Heart left ventricle (tissue), 16 donors: ENCODE data around the gene ABCA7. TPM values are rescaled to one million over a fixed set of nuclear protein-coding genes. Genes with fewer than 3 reads are reported as not detected.
A peak's percentile ranks its signal among the peaks of the same experiment; 100 is the strongest.

ENCODE experiments used
- ATAC-seq, 4 donors: fragments of 200-7000 bp; cut with Tn5 transposase; one replicate each; pipeline ENCODE4 v1.9.1; 2020 to 2022; ENCODE audit warnings: moderate library complexity in 4 of 4, mild to moderate bottlenecking in 3 of 4, moderate number of reproducible peaks in 1 of 4
- DNase-seq, 5 donors: peaks; one replicate each; pipeline ENCODE4 v3.0.0-alpha.2; 2020
- H3K27ac ChIP-seq, 12 donors: fragments of 200-600 bp; sonication (generic) in 4 of 12; one replicate each; pipeline versions ENCODE4 v1.5.0 to v1.8.0; 2016 to 2022; ENCODE audit warnings: mild to moderate bottlenecking in 2 of 12
- H3K27me3 ChIP-seq, 9 donors: fragments of 200-600 bp; sonication (generic) in 2 of 9; one replicate each; pipeline versions ENCODE4 v1.5.1 to v1.8.0; 2016 to 2022; ENCODE audit warnings: mild to moderate bottlenecking in 3 of 9
- H3K36me3 ChIP-seq, 9 donors: fragments of 200-600 bp; sonication (generic) in 2 of 9; one replicate each; pipeline versions ENCODE4 v1.5.0 to v1.8.0; 2018 to 2022; ENCODE audit warnings: mild to moderate bottlenecking in 2 of 9
- H3K4me1 ChIP-seq, 12 donors: fragments of 200-600 bp; sonication (generic) in 4 of 12; one replicate each; pipeline versions ENCODE4 v1.5.0 to v1.8.0; 2016 to 2022; ENCODE audit warnings: mild to moderate bottlenecking in 3 of 12
- H3K4me3 ChIP-seq, 12 donors: fragments of 200-600 bp; sonication (generic) in 4 of 12; one replicate each; pipeline versions ENCODE4 v1.5.0 to v1.8.0; 2017 to 2022; ENCODE audit warnings: mild to moderate bottlenecking in 9 of 12, moderate library complexity in 4 of 12
- H3K9me3 ChIP-seq, 12 donors: fragments of 200-600 bp; sonication (generic) in 4 of 12; one replicate each; pipeline versions ENCODE4 v1.5.0 to v1.8.0; 2016 to 2022; ENCODE audit warnings: mild to moderate bottlenecking in 1 of 12
- POLR2A ChIP-seq, 2 donors: fragments of 450-650 bp; IDR thresholded peaks; one replicate each; pipeline ENCODE4 v1.6.1; 2017; ENCODE audit warnings: antibody characterized with exemption in 2 of 2, mild to moderate bottlenecking in 2 of 2, moderate library complexity in 2 of 2
- WGBS, 4 donors: extraction: QIAGEN DNeasy Blood & Tissue Kit in 2 of 4; methylation state at CpG; one replicate each; pipeline versions ENCODE4 v1.1.5 to v1.1.7; 2013 to 2018; 5-methylcytosine and 5-hydroxymethylcytosine counted together
- intact Hi-C, 10 donors: fragments of 100-400 bp; cut with DNase I; formaldehyde crosslinking; loops; one replicate each; pipeline versions ENCODE4 v1.11.1 to v1.14.2; 2022
- polyA plus RNA-seq, 2 donors: library from polyadenylated mRNA; stranded (reverse); fragments of 200-250 nt; gene quantifications; one replicate each; pipeline ENCODE4 v1.2.3, GENCODE V29; 2013
- total RNA-seq, 9 donors: library from RNA; depleted of rRNA in 2 of 9; stranded (reverse); fragments of >200 nt in 2 of 9; fragmentation: NEBNext Ultra II Directional in 3 of 9; extraction: Animal tissue kit (Norgen Biotek cat#: 25700) in 3 of 9; gene quantifications; one replicate each; pipeline versions ENCODE4 v1.1.0 to v1.2.4, GENCODE V29; 2016 to 2023
- TF ChIP-seq, protein P1 (sequence below), 12 donors: fragments of 200-600 bp; sonication (generic) in 4 of 12; IDR thresholded peaks; one replicate each; pipeline versions ENCODE4 v1.5.0 to v1.8.0; 2018 to 2022; ENCODE audit warnings: antibody characterized with exemption in 12 of 12, mild to moderate bottlenecking in 5 of 12
- donor health status: ischemic (EF 13 %, LVEDD 7.1; RV severe dilation, severe dysfunction).
- donor health status: healthy with polysubstance abuse.
- donor health status: DM: no; HTN: yes; CAD: no.
- donor health status: DM: no; HTN: no; CAD: no.
- donor health status: ischemic (EF 25% LVEDD 6.9; RV normal size, moderate dysfunction).
- donor health status: ischemic (EF 25% LVEDD 5.7; RV mildly dilated, moderate dysfunction).
- donor health status: healthy.
- donor health status: DM: yes; HTN: yes; CAD: no.
- donor health status: ischemic (EF 35%, LVEDD 5.7; RV mildly dilated, moderate dysfunction).
- donor health status: nonischemic (EF 11% LVEDD 7.7; RV severe dilation, severe dysfunction).
- donor health status: DM: yes; HTN: yes; CAD: no.
- donor health status: PGD.
- donor health status: ischemic (EF 29% LVEDD 5.4; RV normal size, mild dysfunction).
- donor health status: nonischemic (EF 23%, LVEDD 6.1; RV moderate dilation, normal function).

The ABCA7 gene
- total and polyA plus RNA-seq, 11 donors = 2.9 to 12.4 (median 8.8) TPM

DNA sequence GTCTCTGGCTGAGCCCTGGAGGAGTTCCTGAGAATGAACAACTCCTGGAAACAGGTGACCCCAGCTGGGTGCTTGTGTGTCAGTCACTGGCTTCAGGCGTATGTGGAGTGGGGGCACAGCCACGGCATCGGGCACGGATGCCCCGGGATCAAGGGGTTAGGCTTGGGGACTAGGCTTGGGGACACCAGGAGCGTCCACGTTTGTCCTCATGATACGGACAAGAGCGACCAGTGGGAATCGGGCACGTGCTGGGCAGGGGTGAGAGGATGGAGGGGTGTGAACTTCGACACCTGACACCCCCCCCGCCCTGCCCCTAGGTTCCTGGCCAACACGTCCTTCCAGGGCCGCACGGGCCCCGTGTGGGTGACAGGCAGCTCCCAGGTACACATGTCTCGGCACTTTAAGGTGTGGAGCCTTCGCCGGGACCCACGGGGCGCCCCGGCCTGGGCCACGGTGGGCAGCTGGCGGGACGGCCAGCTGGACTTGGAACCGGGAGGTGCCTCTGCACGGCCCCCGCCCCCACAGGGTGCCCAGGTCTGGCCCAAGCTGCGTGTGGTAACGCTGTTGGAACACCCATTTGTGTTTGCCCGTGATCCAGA lies 35.6 kb upstream of the ABCA7 start:
- intact Hi-C loops = no loop called here
- H3K27ac ChIP-seq = no peak overlapping the region
- H3K9me3 ChIP-seq = no peaks in the 10 kb centered on the region
- H3K4me1 ChIP-seq = peaks cover 0 to 20% (median 5%) of the 10 kb centered on the region in 12 donors
- peaks cover 0 to 14% (median 0%) of the 10 kb centered on the region in 9 donors for H3K36me3 ChIP-seq
- no peak for TF ChIP-seq POLR2A (IDR thresholded peaks at IDR 0.05)
- TF ChIP-seq, protein P1, sequence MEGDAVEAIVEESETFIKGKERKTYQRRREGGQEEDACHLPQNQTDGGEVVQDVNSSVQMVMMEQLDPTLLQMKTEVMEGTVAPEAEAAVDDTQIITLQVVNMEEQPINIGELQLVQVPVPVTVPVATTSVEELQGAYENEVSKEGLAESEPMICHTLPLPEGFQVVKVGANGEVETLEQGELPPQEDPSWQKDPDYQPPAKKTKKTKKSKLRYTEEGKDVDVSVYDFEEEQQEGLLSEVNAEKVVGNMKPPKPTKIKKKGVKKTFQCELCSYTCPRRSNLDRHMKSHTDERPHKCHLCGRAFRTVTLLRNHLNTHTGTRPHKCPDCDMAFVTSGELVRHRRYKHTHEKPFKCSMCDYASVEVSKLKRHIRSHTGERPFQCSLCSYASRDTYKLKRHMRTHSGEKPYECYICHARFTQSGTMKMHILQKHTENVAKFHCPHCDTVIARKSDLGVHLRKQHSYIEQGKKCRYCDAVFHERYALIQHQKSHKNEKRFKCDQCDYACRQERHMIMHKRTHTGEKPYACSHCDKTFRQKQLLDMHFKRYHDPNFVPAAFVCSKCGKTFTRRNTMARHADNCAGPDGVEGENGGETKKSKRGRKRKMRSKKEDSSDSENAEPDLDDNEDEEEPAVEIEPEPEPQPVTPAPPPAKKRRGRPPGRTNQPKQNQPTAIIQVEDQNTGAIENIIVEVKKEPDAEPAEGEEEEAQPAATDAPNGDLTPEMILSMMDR (IDR thresholded peaks at IDR 0.05) = no peak
- WGBS, 4 donors = 66 to 76% (median 74%) methylated on average over 12 to 32 of the region's 32 CpGs
- DNase-seq = no peak
- ATAC-seq = no peak
- no peak overlapping the region for H3K4me3 ChIP-seq
- peaks cover 17 to 40% (median 25%) of the 10 kb centered on the region in 9 donors for H3K27me3 ChIP-seq

DNA sequence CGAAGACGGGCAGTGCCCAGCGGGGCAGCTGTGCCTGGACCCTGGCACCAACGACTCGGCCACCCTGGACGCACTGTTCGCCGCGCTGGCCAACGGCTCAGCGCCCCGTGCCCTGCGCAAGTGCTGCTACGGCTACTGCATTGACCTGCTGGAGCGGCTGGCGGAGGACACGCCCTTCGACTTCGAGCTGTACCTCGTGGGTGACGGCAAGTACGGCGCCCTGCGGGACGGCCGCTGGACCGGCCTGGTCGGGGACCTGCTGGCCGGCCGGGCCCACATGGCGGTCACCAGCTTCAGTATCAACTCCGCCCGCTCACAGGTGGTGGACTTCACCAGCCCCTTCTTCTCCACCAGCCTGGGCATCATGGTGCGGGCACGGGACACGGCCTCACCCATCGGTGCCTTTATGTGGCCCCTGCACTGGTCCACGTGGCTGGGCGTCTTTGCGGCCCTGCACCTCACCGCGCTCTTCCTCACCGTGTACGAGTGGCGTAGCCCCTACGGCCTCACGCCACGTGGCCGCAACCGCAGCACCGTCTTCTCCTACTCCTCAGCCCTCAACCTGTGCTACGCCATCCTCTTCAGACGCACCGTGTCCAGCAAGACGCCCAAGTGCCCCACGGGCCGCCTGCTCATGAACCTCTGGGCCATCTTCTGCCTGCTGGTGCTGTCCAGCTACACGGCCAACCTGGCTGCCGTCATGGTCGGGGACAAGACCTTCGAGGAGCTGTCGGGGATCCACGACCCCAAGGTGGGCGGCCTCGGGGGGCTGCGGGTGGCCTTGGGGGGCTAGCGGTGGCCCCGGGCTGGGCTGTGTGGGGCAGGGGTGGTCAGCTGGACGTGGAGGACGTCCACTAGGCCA lies 34.9 kb upstream of the ABCA7 start:
- no peak for ATAC-seq
- peaks cover 0 to 19% (median 4%) of the 10 kb centered on the region in 12 donors for H3K4me1 ChIP-seq
- intact Hi-C loops = no loop called here
- no peak overlapping the region for H3K27ac ChIP-seq
- no peaks in the 10 kb centered on the region for H3K9me3 ChIP-seq
- peaks cover 0 to 21% (median 6%) of the 10 kb centered on the region in 9 donors for H3K36me3 ChIP-seq
- H3K27me3 ChIP-seq = peaks cover 11 to 32% (median 18%) of the 10 kb centered on the region in 9 donors
- H3K4me3 ChIP-seq = no peak overlapping the region
- peak in 1 of 5 donors; percentile 51 for DNase-seq
- TF ChIP-seq, protein P1 (IDR thresholded peaks at IDR 0.05) = no peak
- no peak for TF ChIP-seq POLR2A (IDR thresholded peaks at IDR 0.05)
- WGBS, 4 donors = 87 to 90% (median 88%) methylated on average over 68 to 70 of the region's 70 CpGs

DNA sequence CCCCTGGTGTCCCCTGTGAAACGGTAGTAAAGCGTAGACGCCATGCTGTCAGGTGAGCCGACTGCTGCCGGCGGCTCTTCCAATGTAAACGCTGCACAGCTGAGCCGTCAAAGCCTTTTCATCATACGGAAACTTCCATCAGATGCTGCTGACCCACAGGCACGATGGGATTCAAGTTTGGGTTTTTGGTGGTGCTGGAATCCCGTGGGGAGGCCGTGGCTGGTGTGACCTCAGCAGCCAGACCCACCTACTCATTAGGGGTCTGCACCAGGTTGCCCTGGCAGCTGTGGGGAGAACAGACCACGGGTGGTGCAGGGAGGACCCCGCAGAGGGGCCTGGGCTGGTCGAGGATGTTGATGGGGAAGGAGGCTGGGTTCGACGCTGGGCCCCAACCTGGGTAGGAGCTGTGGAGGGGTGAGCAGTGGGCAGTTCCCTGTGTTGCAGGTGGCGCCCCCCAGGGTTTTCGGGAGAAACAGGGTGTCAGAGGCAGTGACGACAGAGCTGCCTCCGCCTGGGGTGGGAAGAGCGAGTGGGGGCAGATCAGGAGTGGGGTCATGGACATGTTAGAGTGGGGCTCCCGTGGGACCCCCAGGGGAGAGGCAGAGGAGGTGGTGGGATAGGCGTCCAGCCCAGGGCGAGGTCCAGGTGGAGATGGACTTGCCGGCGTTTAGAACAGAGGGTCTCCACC lies 33.1 kb upstream of the ABCA7 start:
- no peak overlapping the region for H3K27ac ChIP-seq
- no peaks in the 10 kb centered on the region for H3K9me3 ChIP-seq
- intact Hi-C loops = no loop called here
- no peak overlapping the region for H3K4me3 ChIP-seq
- no peak for ATAC-seq
- H3K27me3 ChIP-seq = peaks cover 0 to 17% (median 2%) of the 10 kb centered on the region in 9 donors
- peaks cover 0 to 39% (median 24%) of the 10 kb centered on the region in 9 donors for H3K36me3 ChIP-seq
- H3K4me1 ChIP-seq = peaks cover 0 to 8% (median 0%) of the 10 kb centered on the region in 12 donors
- TF ChIP-seq, protein P1 (IDR thresholded peaks at IDR 0.05) = no peak
- TF ChIP-seq POLR2A (IDR thresholded peaks at IDR 0.05) = no peak
- peak in 1 of 5 donors; percentile 54 for DNase-seq
- WGBS, 4 donors = 77 to 84% (median 83%) methylated on average over 23 to 27 of the region's 27 CpGs
